ENCODE measurements around the gene CPNE8.
"Not testable (repeated sequence)": the region's sequence is repeated elsewhere in the genome, so short reads cannot be mapped to it uniquely, and the experiment has no call there.

Gene CPNE8

GRCh38 chr12:38825006-38825405 lies 80.4 kb downstream of the CPNE8 start:
- no peak for DNase-seq (ENCODE audit: low read depth in 2 of 2)

DNA sequence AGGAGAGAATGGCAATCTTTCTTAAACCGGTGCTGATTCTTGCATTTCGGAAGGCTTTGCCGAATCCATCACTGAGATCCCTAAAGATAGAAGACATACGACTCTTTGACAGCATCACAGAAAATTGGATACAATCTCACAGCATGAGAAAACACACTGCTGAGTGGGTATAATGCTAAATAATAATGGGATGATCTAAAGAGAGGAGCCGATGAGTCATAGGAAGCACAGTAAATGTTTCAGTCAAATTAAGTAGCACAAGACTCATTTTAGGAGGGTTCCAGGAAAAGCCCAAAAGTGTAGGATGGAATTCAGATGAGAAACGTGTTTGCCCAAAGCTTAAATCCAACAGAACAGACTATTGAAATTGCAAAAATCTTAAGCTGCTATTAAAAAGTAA lies 81.7 kb downstream of the CPNE8 start:
- DNase-seq (ENCODE audit: low read depth in 2 of 2), result no peak

DNA sequence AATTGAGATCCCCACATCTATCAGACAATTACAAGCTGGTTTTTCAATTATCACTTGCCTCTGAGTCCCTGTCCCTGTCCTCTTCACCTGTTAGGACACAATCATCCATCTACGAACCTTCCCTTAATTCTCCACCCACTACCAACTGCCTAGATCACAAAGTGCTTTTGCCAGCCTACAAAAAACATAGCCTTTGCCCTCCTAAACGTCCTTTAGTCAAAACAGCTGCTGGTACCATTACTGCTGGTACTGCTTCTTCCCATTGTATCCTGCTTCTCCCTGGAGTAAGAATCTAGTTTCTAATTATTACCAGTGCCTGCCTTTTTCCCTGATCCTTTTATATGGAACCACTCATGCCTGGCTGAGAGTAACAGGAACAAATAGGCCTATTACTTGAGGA lies 82.1 kb downstream of the CPNE8 start:
- DNase-seq (ENCODE audit: low read depth in 2 of 2), result no peak

DNA sequence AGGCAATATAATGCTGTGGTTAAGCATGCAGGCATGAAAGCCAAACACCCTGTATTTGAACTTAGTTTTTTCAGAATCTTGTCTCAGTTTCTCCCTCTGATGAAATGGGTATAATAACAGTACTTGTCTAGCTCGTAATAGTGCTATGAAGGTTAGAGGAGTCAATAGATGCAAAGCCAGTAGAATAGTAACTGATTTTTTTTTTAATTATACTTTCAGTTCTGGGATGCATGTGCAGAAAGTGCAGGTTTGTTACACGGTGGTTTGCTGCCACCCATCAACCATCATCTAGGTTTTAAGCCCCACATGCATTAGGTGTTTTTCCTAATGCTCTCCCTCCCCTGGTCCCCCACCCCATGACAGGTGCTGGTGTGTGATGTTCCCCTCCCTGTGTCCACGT lies 87.4 kb downstream of the CPNE8 start:
- DNase-seq (ENCODE audit: low read depth in 2 of 2), result no peak

GRCh38 chr12:38813923-38814322 lies 91.5 kb downstream of the CPNE8 start:
- DNase-seq (ENCODE audit: low read depth in 2 of 2), result no peak

- DNase-seq (ENCODE audit: low read depth in 2 of 2), result no peak
Observed at GRCh38 chr12:38811814-38812356, 93.5 kb downstream of the CPNE8 start.

DNA sequence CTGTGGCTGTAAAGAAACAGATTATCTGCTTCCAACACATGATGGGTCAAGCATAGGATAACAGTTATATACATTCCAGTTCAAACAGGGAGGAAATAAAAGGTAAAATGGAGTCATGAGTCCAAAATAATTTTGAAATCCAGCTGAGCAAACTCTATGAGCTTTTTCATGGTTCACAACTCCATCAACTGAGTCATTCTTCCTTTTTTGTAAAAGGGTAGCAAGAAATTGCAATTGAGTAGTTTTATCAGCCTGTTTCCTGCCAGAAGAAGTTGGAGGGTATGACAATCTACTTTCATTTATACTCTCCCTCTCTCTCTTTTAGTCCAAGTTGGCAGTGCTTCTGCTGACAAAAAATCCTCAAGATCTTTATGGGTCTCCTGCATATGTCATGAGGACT lies 95.6 kb downstream of the CPNE8 start:
- no peak for DNase-seq (ENCODE audit: low read depth in 2 of 2)

GRCh38 chr12:38788106-38788505 lies 117.3 kb downstream of the CPNE8 start:
- DNase-seq (ENCODE audit: low read depth in 2 of 2), result no peak

DNA sequence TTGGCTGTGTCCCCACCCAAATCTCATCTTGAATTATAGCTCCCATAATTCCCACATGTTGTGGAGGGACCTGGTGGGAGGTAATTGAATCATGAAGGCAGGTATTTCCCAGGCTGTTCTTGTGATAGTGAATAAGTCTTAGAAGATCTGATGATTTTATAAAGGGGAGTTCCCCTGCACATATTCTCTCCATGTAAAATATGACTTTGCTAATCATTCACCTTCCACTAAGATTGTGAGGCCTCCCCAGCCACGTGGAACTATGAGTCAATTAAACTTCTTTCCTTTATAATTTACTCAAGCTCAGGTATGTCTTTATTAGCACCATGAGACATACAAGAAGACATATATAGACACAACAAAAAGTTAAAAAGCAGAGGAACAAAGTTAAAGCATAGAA lies 120.0 kb downstream of the CPNE8 start:
- DNase-seq (ENCODE audit: low read depth in 2 of 2), result no peak

GRCh38 chr12:38783304-38783703 lies 122.1 kb downstream of the CPNE8 start:
- DNase-seq (ENCODE audit: low read depth in 2 of 2), result no peak

- no peak for DNase-seq (ENCODE audit: low read depth in 2 of 2)
Observed at GRCh38 chr12:38782359-38782758, 123.0 kb downstream of the CPNE8 start.

DNA sequence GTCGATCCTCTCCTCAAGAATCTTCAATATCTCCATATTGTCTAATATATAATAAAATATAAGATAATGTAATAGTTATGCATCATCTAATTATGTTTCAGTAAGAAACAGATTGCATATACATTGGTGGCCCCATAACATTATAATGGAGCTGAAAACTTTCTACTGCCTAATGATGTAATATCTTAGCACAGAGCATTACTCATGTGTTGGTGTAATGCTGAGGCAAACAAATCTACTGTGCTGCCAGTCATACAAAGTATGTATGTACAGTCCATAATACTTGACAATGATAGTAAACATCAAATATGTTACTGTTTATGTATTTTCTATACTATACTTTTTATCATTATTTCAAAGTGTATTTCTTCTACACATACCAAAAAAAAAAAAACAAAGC lies 128.7 kb downstream of the CPNE8 start:
- no peak for DNase-seq (ENCODE audit: low read depth in 2 of 2)

DNA sequence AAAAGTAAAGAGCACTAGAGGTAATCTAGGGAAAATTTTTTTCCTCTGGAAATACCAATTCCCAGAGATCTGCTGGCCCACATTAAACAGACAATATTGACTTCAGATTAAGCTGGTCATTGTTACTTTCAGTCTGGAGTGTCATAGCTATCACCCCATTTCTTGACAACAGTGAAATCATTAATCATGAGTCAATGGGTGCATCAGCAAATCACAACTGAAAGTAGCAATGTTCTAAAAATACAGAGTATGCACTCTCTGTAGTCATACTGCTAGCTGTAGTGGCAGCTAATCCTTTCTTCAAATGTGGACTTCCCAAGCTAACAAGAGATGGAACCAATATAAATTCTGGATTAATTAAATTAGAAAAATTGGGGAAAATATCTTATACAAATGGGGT lies 129.9 kb downstream of the CPNE8 start:
- no peak for DNase-seq (ENCODE audit: low read depth in 2 of 2)

DNA sequence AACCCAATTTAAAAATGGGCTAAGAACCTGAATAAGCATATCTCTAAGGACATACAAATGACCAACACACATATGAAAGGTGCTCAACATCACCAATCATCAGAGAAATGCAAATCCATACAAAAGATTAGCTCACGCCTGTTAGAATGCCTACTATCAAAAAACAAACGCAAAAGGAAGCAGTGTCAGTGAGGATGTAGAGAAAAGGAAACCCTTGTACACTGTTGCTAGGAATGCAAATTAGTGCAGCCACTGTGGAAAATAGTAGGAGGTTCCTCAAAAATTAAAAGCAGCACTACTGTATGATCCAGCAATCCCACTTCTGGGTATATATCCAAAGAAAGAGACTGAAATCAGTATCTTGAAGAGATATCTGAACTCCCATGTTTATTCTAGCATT lies 133.0 kb downstream of the CPNE8 start:
- DNase-seq (ENCODE audit: low read depth in 2 of 2), result no peak

DNA sequence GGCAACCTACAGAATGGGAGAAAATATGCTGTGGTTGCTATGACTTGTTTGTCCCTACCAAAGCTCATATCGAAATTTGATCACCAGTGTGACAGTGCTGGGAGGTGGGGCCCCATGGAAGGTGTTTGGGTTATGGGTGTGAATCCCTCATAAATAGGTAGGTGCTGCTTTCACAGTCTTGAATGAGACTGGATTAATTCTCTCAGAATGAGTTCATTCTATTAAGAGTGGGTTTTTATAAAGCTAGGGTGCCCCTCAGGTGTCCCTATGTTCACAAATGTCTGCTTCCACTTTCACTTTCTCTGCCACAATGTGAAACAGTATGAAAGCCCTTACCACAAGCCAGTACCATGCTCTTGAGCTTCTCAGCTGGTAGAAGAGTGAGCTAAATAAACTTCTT lies 133.5 kb downstream of the CPNE8 start:
- DNase-seq (ENCODE audit: low read depth in 2 of 2), result peak in 1 of 2 donors; percentile 7

GRCh38 chr12:38761636-38762342 lies 143.6 kb downstream of the CPNE8 start:
- DNase-seq (ENCODE audit: low read depth in 2 of 2), result no peak

DNA sequence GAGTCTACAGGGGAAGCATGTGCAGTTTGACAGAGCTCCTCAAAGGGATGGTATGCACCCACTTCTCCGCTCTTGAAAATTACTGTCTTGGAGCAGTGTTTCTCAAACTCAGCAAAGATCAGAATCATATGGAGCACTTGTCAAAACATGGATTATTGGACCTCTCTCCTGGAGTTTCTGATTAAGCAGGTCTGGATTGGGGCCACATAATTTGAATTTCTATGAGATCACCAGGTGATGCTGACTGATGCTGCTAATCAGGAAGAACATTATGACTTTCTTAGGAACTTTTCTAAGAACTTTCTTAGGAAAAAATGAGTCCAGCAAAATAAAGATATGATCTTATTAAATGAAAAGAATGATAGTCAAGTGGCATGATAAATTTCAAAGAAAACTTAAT lies 144.3 kb downstream of the CPNE8 start:
- DNase-seq (ENCODE audit: low read depth in 2 of 2), result no peak

- DNase-seq (ENCODE audit: low read depth in 2 of 2), result no peak
Observed at GRCh38 chr12:38759621-38760020, 145.8 kb downstream of the CPNE8 start.

DNA sequence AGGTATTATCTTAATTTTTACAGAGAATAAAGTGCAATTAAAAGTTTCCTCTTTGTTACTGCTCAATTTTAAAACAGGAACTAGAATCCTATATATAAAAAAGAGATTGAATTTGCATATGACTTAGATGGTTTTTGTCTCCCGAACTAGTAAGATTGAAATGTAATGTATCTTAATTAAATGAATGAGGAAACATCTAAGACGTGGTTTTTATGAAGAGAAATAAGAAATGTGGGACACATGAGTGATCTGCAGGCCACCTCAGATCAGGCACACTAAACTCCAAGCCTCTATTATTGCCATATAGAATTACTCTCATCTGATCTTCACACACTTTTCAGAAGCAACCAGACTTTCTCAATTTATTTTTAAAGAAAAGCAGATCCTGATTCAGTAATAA lies 158.6 kb downstream of the CPNE8 start:
- DNase-seq (ENCODE audit: low read depth in 2 of 2), result no peak

DNA sequence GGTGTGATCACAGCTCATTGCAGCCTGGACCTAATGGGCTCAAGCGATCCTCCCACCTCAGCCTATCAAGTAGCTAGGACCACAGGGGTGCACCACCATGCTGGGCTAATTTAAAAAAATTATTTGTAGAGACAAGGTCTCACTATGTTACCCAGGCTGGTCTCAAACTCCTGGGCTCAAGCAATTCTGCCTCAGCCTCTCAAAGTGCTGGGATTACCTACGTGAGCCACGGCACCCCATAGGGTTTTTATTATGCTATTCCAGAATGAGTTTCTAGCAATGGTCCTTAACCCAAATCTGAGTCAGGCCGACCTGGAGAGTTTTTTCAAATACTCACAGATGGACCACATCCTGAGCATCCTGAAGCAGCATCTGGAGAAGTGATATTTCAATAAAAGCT lies 159.8 kb downstream of the CPNE8 start:
- DNase-seq (ENCODE audit: low read depth in 2 of 2), result no peak

DNA sequence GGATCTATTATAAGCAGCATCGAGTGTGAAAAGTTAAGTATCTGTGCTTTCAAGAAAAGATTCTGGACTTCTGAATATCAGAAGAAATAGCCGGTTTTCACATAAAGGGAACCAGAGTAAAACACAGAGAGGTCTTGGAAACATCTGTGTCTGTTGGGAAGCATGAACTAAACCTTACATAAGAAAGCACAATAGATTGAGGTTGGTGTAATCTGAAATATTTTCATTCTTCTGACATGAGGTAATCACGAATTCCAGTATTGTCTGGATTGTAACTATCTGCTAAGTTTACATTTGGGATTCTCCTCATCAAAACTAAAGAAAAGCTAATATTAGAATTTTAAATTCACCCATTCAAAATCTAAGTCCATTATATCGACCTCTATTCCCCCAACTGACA lies 161.3 kb downstream of the CPNE8 start:
- DNase-seq (ENCODE audit: low read depth in 2 of 2), result no peak

DNA sequence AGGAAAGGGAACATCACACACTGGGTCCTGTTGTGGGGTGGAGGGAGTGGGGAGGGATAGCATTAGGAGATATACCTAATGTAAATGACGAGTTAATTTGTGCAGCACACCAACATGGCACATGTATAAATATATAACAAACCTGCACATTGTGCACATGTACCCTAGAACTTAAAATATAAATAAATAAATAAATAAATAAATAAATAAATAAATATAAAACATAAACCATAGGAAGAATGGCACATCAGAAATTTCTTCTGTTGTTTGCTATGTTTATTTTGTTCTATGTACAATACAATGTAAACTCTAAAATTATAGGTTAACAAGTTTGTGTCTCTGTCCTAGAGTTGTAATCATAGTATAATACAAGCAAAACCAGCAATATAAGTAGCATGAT lies 162.9 kb downstream of the CPNE8 start:
- not testable (repeated sequence) for DNase-seq (ENCODE audit: low read depth in 2 of 2)

GRCh38 chr12:38736821-38737220 lies 168.6 kb downstream of the CPNE8 start:
- no peak for DNase-seq (ENCODE audit: low read depth in 2 of 2)

DNA sequence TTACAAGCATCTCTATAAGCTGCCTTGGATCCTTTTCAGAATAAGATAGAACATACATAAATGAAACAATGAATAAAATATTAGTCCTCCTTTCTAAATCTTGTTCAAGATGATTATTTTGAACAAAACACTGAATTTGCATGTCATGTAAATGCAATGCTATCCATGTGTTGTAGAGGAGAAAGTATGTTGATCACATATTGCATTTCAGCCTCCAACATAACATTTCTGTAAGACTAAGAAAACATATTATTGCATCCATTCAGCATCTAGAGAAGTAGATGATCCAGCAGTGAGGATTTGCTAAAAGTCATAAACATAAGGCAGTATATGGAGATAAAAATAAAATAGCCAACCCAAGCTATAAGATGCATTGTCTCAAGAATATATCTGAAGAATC lies 172.6 kb downstream of the CPNE8 start:
- DNase-seq (ENCODE audit: low read depth in 2 of 2), result no peak
